ENCODE data around the gene PDE4B. TPM values are rescaled to one million over a fixed set of nuclear protein-coding genes. Genes with fewer than 3 reads are reported as not detected.

Gene PDE4B
- total RNA-seq, 2 donors from 2014 or later, result 4.3 to 18.0 TPM

DNA sequence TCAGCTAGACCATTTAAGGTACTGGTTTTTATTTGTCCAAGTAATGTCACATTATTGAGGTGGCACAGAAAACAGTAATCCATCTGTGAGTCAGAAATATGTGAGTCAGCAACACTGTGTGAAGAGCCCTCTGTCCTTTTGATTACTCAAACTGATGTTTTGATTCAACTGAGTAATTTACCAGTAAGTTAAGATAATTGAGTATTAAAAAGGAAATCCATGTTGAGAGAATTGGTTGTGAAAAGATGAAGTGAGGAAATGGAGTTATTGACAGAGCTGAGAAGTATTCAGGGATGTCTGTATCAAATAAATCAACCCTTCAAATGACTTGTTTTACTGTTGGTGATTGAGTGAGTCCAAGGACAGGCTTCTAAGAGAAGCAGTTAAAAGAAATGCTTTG is 438.5 kb downstream of the PDE4B start:
- no peak overlapping the region for H3K27ac ChIP-seq (ENCODE audit: low read depth, low read length)
- H3K27me3 Mint-ChIP-seq (ENCODE audit: insufficient read depth), result no peaks in the 10 kb centered on the region
- H3K36me3 Mint-ChIP-seq (ENCODE audit: low read depth), result no peaks in the 10 kb centered on the region
- H3K9me3 Mint-ChIP-seq, result no peaks in the 10 kb centered on the region
- H3K9ac ChIP-seq (ENCODE audit: extremely low read depth, low read length, poor library complexity, severe bottlenecking), result no peak overlapping the region
- no peaks in the 10 kb centered on the region for H3K4me1 ChIP-seq (ENCODE audit: control insufficient read depth, insufficient read depth, low read length)
- H3K9me3 ChIP-seq (ENCODE audit: control insufficient read depth, low read length), result no peaks in the 10 kb centered on the region
- DNase-seq, result no peak
- no peak overlapping the region for H3K27ac Mint-ChIP-seq
- H3K36me3 ChIP-seq (ENCODE audit: control insufficient read depth, insufficient read depth, low read length), result no peaks in the 10 kb centered on the region
- H3K27me3 ChIP-seq (ENCODE audit: control insufficient read depth, insufficient read depth, low read length, poor library complexity, severe bottlenecking), result no peaks in the 10 kb centered on the region
- no peak overlapping the region for H3K4me3 Mint-ChIP-seq
- H3K4me1 Mint-ChIP-seq, result no peaks in the 10 kb centered on the region
- no peak overlapping the region for H3K4me3 ChIP-seq (ENCODE audit: low read length)
- TF ChIP-seq, protein P1, sequence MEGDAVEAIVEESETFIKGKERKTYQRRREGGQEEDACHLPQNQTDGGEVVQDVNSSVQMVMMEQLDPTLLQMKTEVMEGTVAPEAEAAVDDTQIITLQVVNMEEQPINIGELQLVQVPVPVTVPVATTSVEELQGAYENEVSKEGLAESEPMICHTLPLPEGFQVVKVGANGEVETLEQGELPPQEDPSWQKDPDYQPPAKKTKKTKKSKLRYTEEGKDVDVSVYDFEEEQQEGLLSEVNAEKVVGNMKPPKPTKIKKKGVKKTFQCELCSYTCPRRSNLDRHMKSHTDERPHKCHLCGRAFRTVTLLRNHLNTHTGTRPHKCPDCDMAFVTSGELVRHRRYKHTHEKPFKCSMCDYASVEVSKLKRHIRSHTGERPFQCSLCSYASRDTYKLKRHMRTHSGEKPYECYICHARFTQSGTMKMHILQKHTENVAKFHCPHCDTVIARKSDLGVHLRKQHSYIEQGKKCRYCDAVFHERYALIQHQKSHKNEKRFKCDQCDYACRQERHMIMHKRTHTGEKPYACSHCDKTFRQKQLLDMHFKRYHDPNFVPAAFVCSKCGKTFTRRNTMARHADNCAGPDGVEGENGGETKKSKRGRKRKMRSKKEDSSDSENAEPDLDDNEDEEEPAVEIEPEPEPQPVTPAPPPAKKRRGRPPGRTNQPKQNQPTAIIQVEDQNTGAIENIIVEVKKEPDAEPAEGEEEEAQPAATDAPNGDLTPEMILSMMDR (conservative IDR thresholded peaks at IDR 0.05), result no peak

- DNase-seq, result no peak
- H3K27ac Mint-ChIP-seq, result no peak overlapping the region
- Histone ChIP-seq H3K36me3 (ENCODE audit: control insufficient read depth, insufficient read depth, low read length) (no peaks in the 10 kb centered on the region), H3K9me3 (ENCODE audit: control insufficient read depth, low read length) (no peaks in the 10 kb centered on the region), H3K4me1 (ENCODE audit: control insufficient read depth, insufficient read depth, low read length) (no peaks in the 10 kb centered on the region), H3K9ac (ENCODE audit: extremely low read depth, low read length, poor library complexity, severe bottlenecking) (no peak overlapping the region), H3K27me3 (ENCODE audit: control insufficient read depth, insufficient read depth, low read length, poor library complexity, severe bottlenecking) (no peaks in the 10 kb centered on the region), H3K27ac (ENCODE audit: low read depth, low read length) (no peak overlapping the region), H3K4me3 (ENCODE audit: low read length) (no peak overlapping the region)
- no peaks in the 10 kb centered on the region for H3K9me3 Mint-ChIP-seq
- no peaks in the 10 kb centered on the region for H3K36me3 Mint-ChIP-seq (ENCODE audit: low read depth)
- TF ChIP-seq, protein P1 (conservative IDR thresholded peaks at IDR 0.05), result no peak
- no peaks in the 10 kb centered on the region for H3K4me1 Mint-ChIP-seq
- no peaks in the 10 kb centered on the region for H3K27me3 Mint-ChIP-seq (ENCODE audit: insufficient read depth)
- WGBS, 2 experiments (ENCODE audit: insufficient coverage in 1 of 2, insufficient read length in 1 of 2), result 86 to 93% methylated on average over 4 to 5 of the region's 5 CpGs
- no peak overlapping the region for H3K4me3 Mint-ChIP-seq
Measured at GRCh38 chr1:66231681-66232463, 439.2 kb downstream of the PDE4B start.

GRCh38 chr1:66237042-66237441 is 444.3 kb downstream of the PDE4B start:
- no peaks in the 10 kb centered on the region for H3K4me1 Mint-ChIP-seq
- TF ChIP-seq, protein P1 (conservative IDR thresholded peaks at IDR 0.05), result no peak
- no peak overlapping the region for H3K4me3 Mint-ChIP-seq

More at GRCh38 chr1:66237042-66237441, 444.3 kb downstream of the PDE4B start:
- no peaks in the 10 kb centered on the region for H3K27me3 Mint-ChIP-seq (ENCODE audit: insufficient read depth)
- H3K4me1 ChIP-seq (ENCODE audit: control insufficient read depth, insufficient read depth, low read length), result no peaks in the 10 kb centered on the region
- no peaks in the 10 kb centered on the region for H3K36me3 ChIP-seq (ENCODE audit: control insufficient read depth, insufficient read depth, low read length)
- no peak overlapping the region for H3K9ac ChIP-seq (ENCODE audit: extremely low read depth, low read length, poor library complexity, severe bottlenecking)
- no peak overlapping the region for H3K4me3 ChIP-seq (ENCODE audit: low read length)
- no peak overlapping the region for H3K27ac ChIP-seq (ENCODE audit: low read depth, low read length)
- DNase-seq, result no peak
- no peaks in the 10 kb centered on the region for H3K9me3 ChIP-seq (ENCODE audit: control insufficient read depth, low read length)
- H3K27ac Mint-ChIP-seq, result no peak overlapping the region
- H3K9me3 Mint-ChIP-seq, result no peaks in the 10 kb centered on the region
- no peaks in the 10 kb centered on the region for H3K27me3 ChIP-seq (ENCODE audit: control insufficient read depth, insufficient read depth, low read length, poor library complexity, severe bottlenecking)
- no peaks in the 10 kb centered on the region for H3K36me3 Mint-ChIP-seq (ENCODE audit: low read depth)
- WGBS, 2 experiments (ENCODE audit: insufficient coverage in 1 of 2, insufficient read length in 1 of 2), result 78% methylated on average over 1 of the region's 2 CpGs; no CpG with 5 or more reads in 1 of the 2 experiments

Measured in endodermal cell (in vitro differentiated cells).